Activated CD8-positive, alpha-beta T cell treated with anti-CD3 and anti-CD28 coated beads for 36 hours (primary cell): ENCODE results near the gene STAT2. TPM values are rescaled to one million over a fixed set of nuclear protein-coding genes. Genes with fewer than 3 reads are reported as not detected.

Experiments used
- ATAC-seq: fragments of 200-7000 bp; cut with Tn5 transposase; one replicate; pipeline ENCODE4 v1.10.0; 2021; ENCODE audit warnings: mild to moderate bottlenecking, moderate library complexity
- CTCF ChIA-PET: fragments of 350-600 bp; sonication (Branson Sonifier 250); formaldehyde crosslinking; loops from one replicate; lab custom pipeline; 2021; ENCODE audit warnings: antibody characterized with exemption; lab: Charles Lee
- POLR2A ChIA-PET: fragments of 350-600 bp; sonication (Branson Sonifier 250); formaldehyde crosslinking; loops from one replicate; lab custom pipeline; 2021; ENCODE audit warnings: antibody characterized with exemption; lab: Charles Lee
- DNase-seq: peaks from one replicate; pipeline ENCODE4 v3.0.0-alpha.2; 2020
- H3K27ac Mint-ChIP-seq: one replicate; pipeline ENCODE4 v1.8.0; 2021; ENCODE audit warnings: mild to moderate bottlenecking, mixed read lengths
- H3K27me3 Mint-ChIP-seq: one replicate; pipeline ENCODE4 v1.8.0; 2021; ENCODE audit warnings: mixed read lengths
- H3K36me3 Mint-ChIP-seq: one replicate; pipeline ENCODE4 v1.8.0; 2021; ENCODE audit warnings: low read depth, mixed read lengths
- H3K4me1 Mint-ChIP-seq: one replicate; pipeline ENCODE4 v1.8.0; 2021; ENCODE audit warnings: low read depth, mixed read lengths
- H3K4me3 Mint-ChIP-seq: one replicate; pipeline ENCODE4 v1.8.0; 2021; ENCODE audit warnings: mild to moderate bottlenecking, moderate library complexity, mixed read lengths
- H3K9me3 Mint-ChIP-seq: one replicate; pipeline ENCODE4 v1.8.0; 2021; ENCODE audit warnings: mixed read lengths
- intact Hi-C: fragments of 100-400 bp; cut with micrococcal nuclease; formaldehyde crosslinking; loops from one replicate; pipeline ENCODE4 v1.10.0; 2022
- total RNA-seq, 2 experiments: library from RNA; stranded (reverse); gene quantifications; one replicate each; pipeline ENCODE4 v1.2.3, GENCODE V29; 2021
- TF ChIP-seq, protein P1 (sequence below): fragments of 200-600 bp; IDR thresholded peaks from one replicate; pipeline ENCODE4 v1.8.0; 2022; ENCODE audit warnings: antibody characterized with exemption, mild to moderate bottlenecking

Gene STAT2
- total RNA-seq, 2 experiments from 2014 or later, result 64.4 to 69.7 TPM

DNA sequence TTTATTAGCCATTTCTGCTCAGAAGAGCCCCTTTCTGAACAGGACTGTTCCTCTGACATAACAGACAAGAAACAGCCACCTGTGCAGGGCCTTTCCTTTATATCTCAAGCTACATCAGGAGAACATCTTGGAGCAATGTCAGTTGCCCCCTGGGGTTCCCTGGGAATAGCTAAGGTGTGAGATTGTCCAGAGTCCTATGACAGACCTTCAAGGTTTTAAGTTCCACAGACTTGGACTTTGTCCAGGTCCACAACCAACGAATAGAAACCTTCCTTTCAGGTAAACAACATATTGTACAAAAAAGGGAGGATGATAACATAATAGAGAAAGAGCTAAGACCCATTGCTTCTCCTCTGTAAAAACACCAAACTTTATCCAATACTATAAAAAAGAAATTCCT, 18.3 kb downstream of the STAT2 start:
- CTCF ChIA-PET, result interaction anchor here (0.8 to 1.5 kb wide), 2 partner anchors 10 to 122 kb away, joined by 3 to 6 read pairs; no protein-coding TSS in a partner anchor
- TF ChIP-seq, protein P1, sequence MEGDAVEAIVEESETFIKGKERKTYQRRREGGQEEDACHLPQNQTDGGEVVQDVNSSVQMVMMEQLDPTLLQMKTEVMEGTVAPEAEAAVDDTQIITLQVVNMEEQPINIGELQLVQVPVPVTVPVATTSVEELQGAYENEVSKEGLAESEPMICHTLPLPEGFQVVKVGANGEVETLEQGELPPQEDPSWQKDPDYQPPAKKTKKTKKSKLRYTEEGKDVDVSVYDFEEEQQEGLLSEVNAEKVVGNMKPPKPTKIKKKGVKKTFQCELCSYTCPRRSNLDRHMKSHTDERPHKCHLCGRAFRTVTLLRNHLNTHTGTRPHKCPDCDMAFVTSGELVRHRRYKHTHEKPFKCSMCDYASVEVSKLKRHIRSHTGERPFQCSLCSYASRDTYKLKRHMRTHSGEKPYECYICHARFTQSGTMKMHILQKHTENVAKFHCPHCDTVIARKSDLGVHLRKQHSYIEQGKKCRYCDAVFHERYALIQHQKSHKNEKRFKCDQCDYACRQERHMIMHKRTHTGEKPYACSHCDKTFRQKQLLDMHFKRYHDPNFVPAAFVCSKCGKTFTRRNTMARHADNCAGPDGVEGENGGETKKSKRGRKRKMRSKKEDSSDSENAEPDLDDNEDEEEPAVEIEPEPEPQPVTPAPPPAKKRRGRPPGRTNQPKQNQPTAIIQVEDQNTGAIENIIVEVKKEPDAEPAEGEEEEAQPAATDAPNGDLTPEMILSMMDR, result no peak
- Mint-ChIP-seq H3K27me3 (no peaks in the 10 kb centered on the region), H3K9me3 (no peaks in the 10 kb centered on the region), H3K36me3 (peaks cover 36% of the 10 kb centered on the region), H3K4me3 (no peak overlapping the region), H3K4me1 (peaks cover 36% of the 10 kb centered on the region), H3K27ac (peak overlapping the region; percentile 10)
- ATAC-seq (no peak), DNase-seq (no peak)
- POLR2A ChIA-PET, result interaction anchor here (0.8 to 5.6 kb wide), 5 partner anchors 8 to 126 kb away, joined by 3 to 42 read pairs (median 3); partner anchors contain the start of genes COQ10A, SPRYD4 and STAT2
- intact Hi-C loops, result no loop called here

- Mint-ChIP-seq H3K4me1 (peaks cover 41% of the 10 kb centered on the region), H3K27ac (peak overlapping the region; percentile 98), H3K36me3 (peaks cover 25% of the 10 kb centered on the region), H3K4me3 (peak overlapping the region; percentile 79), H3K9me3 (no peaks in the 10 kb centered on the region), H3K27me3 (no peaks in the 10 kb centered on the region)
- TF ChIP-seq, protein P1, result no peak
- ChIA-PET CTCF (interaction anchor here (1.3 to 2.1 kb wide), 6 partner anchors 10 to 125 kb away, joined by 4 to 12 read pairs (median 5); partner anchors contain the start of gene STAT2), POLR2A (interaction anchor here (0.5 to 5.6 kb wide), 12 partner anchors 11 to 365 kb away, joined by 3 to 49 read pairs (median 4); partner anchors contain the start of genes BAZ2A, CNPY2, CS and RAB5B)
- intact Hi-C loops, result loop anchor here (2.0 kb wide), 1 partner anchor 20 kb away; no protein-coding TSS in a partner anchor
- ATAC-seq, result no peak
- DNase-seq, result peak; percentile 29
These were observed 20.8 kb downstream of the STAT2 start for GRCh38 chr12:56339158-56339422.

GRCh38 chr12:56338308-56339157, 21.4 kb downstream of the STAT2 start, which contains the start of gene IL23A:
Gene IL23A (plus strand): TSS chr12:56338884. CDS start chr12:56339045, 161 bp downstream.
- Mint-ChIP-seq H3K4me3 (peak within 1 kb of the TSS; percentile 79), H3K27ac (peak within 1 kb of the TSS; percentile 98), H3K27me3 (no peaks in the 10 kb centered on the region), H3K36me3 (peaks cover 21% of the 10 kb centered on the region), H3K4me1 (peaks cover 41% of the 10 kb centered on the region), H3K9me3 (no peaks in the 10 kb centered on the region)
- peak; percentile 96 for DNase-seq
- intact Hi-C loops, result loop anchor here (2.0 kb wide), 1 partner anchor 20 kb away; no protein-coding TSS in a partner anchor
- peak; percentile 81 for ATAC-seq
- ChIA-PET POLR2A (interaction anchor here (0.5 to 5.6 kb wide), 16 partner anchors 11 to 740 kb away, joined by 3 to 49 read pairs (median 4); partner anchors contain the start of genes BAZ2A, CNPY2, NEMP1 and RAB5B), CTCF (interaction anchor here (0.8 to 2.1 kb wide), 9 partner anchors 11 to 149 kb away, joined by 3 to 12 read pairs (median 5); partner anchors contain the start of genes CNPY2, SMARCC2 and STAT2)
- TF ChIP-seq, protein P1, result no peak

DNA sequence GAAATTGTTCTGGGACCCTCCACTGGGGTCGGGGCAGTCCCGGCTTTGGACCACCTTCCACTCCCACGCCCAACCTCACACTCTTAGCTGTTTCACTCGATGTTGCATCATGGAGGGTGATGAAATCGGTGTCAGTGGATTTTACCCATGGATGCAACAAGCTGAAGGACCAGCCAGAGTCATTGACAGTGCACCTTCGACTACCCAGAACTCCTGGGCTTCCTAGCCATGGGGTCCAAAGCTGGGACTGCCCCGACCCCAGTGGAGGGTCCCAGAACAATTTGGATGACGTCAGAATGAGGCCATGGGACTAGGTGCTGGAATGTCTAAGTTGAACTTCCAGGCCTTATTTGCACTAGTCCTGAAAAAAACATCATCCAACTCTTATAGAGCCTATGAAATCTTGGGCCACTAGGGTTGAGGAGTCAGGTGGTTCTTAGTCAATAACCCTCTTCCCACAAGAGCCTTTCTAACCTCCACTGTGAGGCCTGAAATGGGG, 22.1 kb downstream of the STAT2 start:
- ChIA-PET POLR2A (interaction anchor here (0.6 to 5.6 kb wide), 9 partner anchors 12 to 741 kb away, joined by 3 to 49 read pairs (median 4); partner anchors contain the start of genes CNPY2, NEMP1 and STAT2), CTCF (interaction anchor here (0.8 to 2.1 kb wide), 9 partner anchors 9 to 148 kb away, joined by 3 to 12 read pairs (median 4); partner anchors contain the start of genes CNPY2, SMARCC2 and STAT2)
- Mint-ChIP-seq H3K27ac (peak overlapping the region; percentile 98), H3K27me3 (no peaks in the 10 kb centered on the region), H3K36me3 (peaks cover 18% of the 10 kb centered on the region), H3K9me3 (no peaks in the 10 kb centered on the region), H3K4me3 (peak overlapping the region; percentile 79), H3K4me1 (peaks cover 44% of the 10 kb centered on the region)
- peak; percentile 46 for DNase-seq
- intact Hi-C loops, result loop anchor here (2.0 kb wide), 1 partner anchor 21 kb away; no protein-coding TSS in a partner anchor
- TF ChIP-seq, protein P1, result no peak
- ATAC-seq, result no peak
